A673 (cell line): Measurements from ENCODE around the gene SEMA4G.

ENCODE experiments used
- CTCF ChIP-seq: fragments of 300-800, 200-600 bp; sonication (generic); conservative IDR thresholded peaks from 2 replicates; pipeline ENCODE4 v1.5.1; 2017; ENCODE audit warnings: low read depth, mild to moderate bottlenecking, antibody characterized with exemption, low read length, moderate library complexity, mixed read lengths
- EZH2 ChIP-seq: fragments of 200-600 bp; sonication (generic); IDR thresholded peaks from 2 replicates; pipeline ENCODE4 v1.6.1; 2017; ENCODE audit warnings: borderline replicate concordance, low read depth, mild to moderate bottlenecking, mixed read lengths, antibody characterized with exemption, low read length; ENCODE audit not compliant: poor library complexity, severe bottlenecking

GRCh38 chr10:100980311-100980710 is 11.0 kb downstream of the SEMA4G start:
- TF ChIP-seq CTCF, result no peak
- no peak for TF ChIP-seq EZH2
